ENCODE data around the gene BCLAF3. TPM values are rescaled to one million over a fixed set of nuclear protein-coding genes. Genes with fewer than 3 reads are reported as not detected.

BCLAF3 gene
- total RNA-seq (10 to 100 TPM in 3 of 5 experiments, 1 to 10 TPM in 2; 6.2 to 14.1 (median 11.7) TPM), polyA plus RNA-seq (1 to 10 TPM; 2.3 to 2.6 TPM), total RNA-seq (17.1 reads per million, percentile 47 among the genes with 10 or more reads in this experiment)

DNA sequence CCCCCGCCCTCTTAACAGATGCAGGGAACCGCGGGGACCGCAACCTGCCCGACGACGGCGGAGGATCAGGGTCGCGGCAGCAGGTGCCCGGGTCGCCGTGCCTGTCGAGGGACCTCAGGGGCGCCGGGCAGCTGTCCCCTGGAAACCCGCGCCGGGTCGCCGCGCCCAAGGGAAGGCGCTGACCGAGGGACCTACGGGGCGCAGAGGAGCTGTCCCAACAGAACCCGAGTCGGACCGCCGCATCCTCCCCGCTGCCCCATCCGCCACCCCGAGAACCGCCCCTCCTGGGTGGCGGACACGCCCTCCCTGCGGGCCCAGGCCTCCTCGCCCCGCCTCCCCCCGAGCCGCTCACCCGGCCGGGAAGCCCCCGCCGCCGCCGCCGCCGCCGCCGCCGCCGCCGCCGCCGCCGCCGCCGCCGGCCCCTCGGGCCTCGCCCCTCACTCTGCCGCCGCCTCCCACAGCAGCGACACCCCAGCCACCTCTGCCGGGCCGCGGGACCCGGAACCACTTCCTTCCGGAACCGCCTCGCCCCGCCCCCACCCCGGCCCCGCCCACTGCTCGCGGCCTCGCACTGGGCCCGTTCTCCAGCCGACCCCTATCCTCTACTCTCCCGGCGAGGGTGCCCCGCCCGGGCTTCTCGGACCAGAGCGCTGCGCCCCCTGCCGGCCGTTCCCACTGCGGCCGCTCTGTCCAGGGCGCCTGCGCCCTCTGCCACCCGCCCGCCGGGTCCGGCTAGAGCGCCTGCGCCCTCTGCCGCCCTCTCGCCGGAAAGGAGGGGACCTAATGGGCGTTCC, at the start of gene BCLAF3:
BCLAF3 (minus strand) TSS at position 506 of the 794 bp plus-strand sequence. CDS start 20,797 bp downstream, outside the sequence.
- Mint-ChIP-seq H3K27ac (peak within 1 kb of the TSS; percentile 79 to 98 (median 92)), H3K4me3 (peak within 1 kb of the TSS; percentile 82 to 96 (median 90)), H3K27me3 (no peaks in the 10 kb centered on the region), H3K36me3 (peaks cover 0 to 5% (median under 1%) of the 10 kb centered on the region in 5 donors), H3K9me3 (peaks cover 0 to 2% (median 0%) of the 10 kb centered on the region in 11 donors), H3K4me1 (peaks cover 7 to 30% (median 19%) of the 10 kb centered on the region in 7 donors)
- CTCF ChIA-PET: interaction anchor here (1.1 kb wide), 1 partner anchor 86 kb away, joined by 3 read pairs; no protein-coding TSS in a partner anchor
- no peaks in the 10 kb centered on the region for H3K9me3 ChIP-seq (ENCODE audit: control insufficient read depth in 2 of 3, low read length in 3 of 3)
- no peaks in the 10 kb centered on the region for H3K4me1 ChIP-seq (ENCODE audit: control insufficient read depth in 2 of 2, insufficient read depth in 2 of 2, low read length in 2 of 2)
- peak within 1 kb of the TSS; percentile 71 for H3K27ac ChIP-seq (ENCODE audit: low read depth, low read length)
- intact Hi-C loops (cut with micrococcal nuclease): loop anchor here (1.0 to 10.0 kb wide), 16 partner anchors 84 to 1566 kb away; partner anchors contain the start of genes EIF1AX (in 2 of the 2), PHKA2 (in 2 of the 2), RPS6KA3 (in 2 of the 2) and CDKL5 (in 1 of the 2)
- POLR2A ChIA-PET: no interaction called here
- peaks cover 0 to 4% (median 0%) of the 10 kb centered on the region in 3 experiments for H3K36me3 ChIP-seq (ENCODE audit: control insufficient read depth in 2 of 3, insufficient read depth in 3 of 3, low read length in 3 of 3)
- DNase-seq (peak; percentile 64 to 91 (median 71)), ATAC-seq (peak; percentile 94)
- H3K4me3 ChIP-seq (ENCODE audit: low read length): peak within 1 kb of the TSS; percentile 51
- H3K27me3 ChIP-seq (ENCODE audit: control insufficient read depth in 2 of 2, insufficient read depth in 2 of 2, low read length in 2 of 2): no peaks in the 10 kb centered on the region

DNA sequence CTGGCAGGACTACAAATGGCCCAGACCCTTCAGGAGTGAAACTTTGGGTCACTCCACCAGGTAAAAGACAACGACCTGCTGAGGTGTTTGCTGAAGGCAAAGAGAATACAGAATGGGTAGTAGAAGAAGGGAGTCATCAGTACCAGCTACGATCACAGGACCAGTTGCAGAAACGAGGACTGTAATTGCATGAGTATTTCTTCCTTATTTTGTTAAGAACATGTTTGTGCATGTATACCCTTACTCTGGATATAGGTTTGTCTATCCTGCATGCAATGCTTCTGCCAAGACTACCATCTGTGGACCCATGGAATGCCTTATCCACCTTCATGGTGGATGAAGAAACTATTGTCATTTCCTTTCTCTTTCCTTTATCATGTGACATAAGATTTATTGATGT, 48.1 kb upstream of the BCLAF3 start:
- ChIA-PET POLR2A (no interaction called here), CTCF (no interaction called here)
- DNase-seq (no peak), ATAC-seq (no peak)
- H3K36me3 ChIP-seq (ENCODE audit: control insufficient read depth in 2 of 3, insufficient read depth in 3 of 3, low read length in 3 of 3): no peaks in the 10 kb centered on the region
- H3K4me3 ChIP-seq (ENCODE audit: low read length): no peak overlapping the region
- Mint-ChIP-seq H3K27me3 (no peaks in the 10 kb centered on the region), H3K4me1 (no peaks in the 10 kb centered on the region), H3K36me3 (peaks cover 0 to 11% (median 0%) of the 10 kb centered on the region in 5 donors), H3K9me3 (no peaks in the 10 kb centered on the region), H3K4me3 (no peak overlapping the region), H3K27ac (no peak overlapping the region)
- no peaks in the 10 kb centered on the region for H3K9me3 ChIP-seq (ENCODE audit: control insufficient read depth in 2 of 3, low read length in 3 of 3)
- no peaks in the 10 kb centered on the region for H3K27me3 ChIP-seq (ENCODE audit: control insufficient read depth in 2 of 2, insufficient read depth in 2 of 2, low read length in 2 of 2)
- H3K4me1 ChIP-seq (ENCODE audit: control insufficient read depth in 2 of 2, insufficient read depth in 2 of 2, low read length in 2 of 2): no peaks in the 10 kb centered on the region
- intact Hi-C loops (cut with micrococcal nuclease): no loop called here
- no peak overlapping the region for H3K27ac ChIP-seq (ENCODE audit: low read depth, low read length)

DNA sequence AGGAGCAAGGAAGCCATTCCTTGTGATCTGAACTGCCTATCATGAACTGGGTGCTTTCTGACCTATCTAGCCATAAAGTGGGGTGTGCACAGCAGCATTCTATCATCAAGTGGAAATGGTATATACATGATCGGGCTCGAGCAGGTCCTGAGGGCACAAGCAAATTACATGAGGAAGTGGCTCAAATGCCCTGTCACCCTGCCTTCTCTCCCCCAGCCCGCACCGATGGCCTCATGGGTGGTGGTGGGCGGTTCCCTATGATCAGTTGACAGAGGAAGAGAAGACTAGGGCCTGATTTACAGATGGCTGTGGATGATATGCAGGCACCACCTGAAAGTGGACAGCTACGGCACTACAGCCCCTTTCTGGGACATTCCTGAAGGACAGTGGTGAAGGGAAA, 46.3 kb upstream of the BCLAF3 start:
- Mint-ChIP-seq H3K4me3 (no peak overlapping the region), H3K27me3 (no peaks in the 10 kb centered on the region), H3K36me3 (peaks cover 0 to 11% (median 0%) of the 10 kb centered on the region in 5 donors), H3K27ac (no peak overlapping the region), H3K9me3 (no peaks in the 10 kb centered on the region), H3K4me1 (no peaks in the 10 kb centered on the region)
- H3K27me3 ChIP-seq (ENCODE audit: control insufficient read depth in 2 of 2, insufficient read depth in 2 of 2, low read length in 2 of 2): no peaks in the 10 kb centered on the region
- CTCF ChIA-PET: no interaction called here
- H3K9me3 ChIP-seq (ENCODE audit: control insufficient read depth in 2 of 3, low read length in 3 of 3): no peaks in the 10 kb centered on the region
- POLR2A ChIA-PET: no interaction called here
- intact Hi-C loops (cut with micrococcal nuclease): no loop called here
- H3K4me3 ChIP-seq (ENCODE audit: low read length): no peak overlapping the region
- no peak overlapping the region for H3K27ac ChIP-seq (ENCODE audit: low read depth, low read length)
- ATAC-seq: no peak
- H3K36me3 ChIP-seq (ENCODE audit: control insufficient read depth in 2 of 3, insufficient read depth in 3 of 3, low read length in 3 of 3): no peaks in the 10 kb centered on the region
- no peaks in the 10 kb centered on the region for H3K4me1 ChIP-seq (ENCODE audit: control insufficient read depth in 2 of 2, insufficient read depth in 2 of 2, low read length in 2 of 2)
- no peak for DNase-seq

DNA sequence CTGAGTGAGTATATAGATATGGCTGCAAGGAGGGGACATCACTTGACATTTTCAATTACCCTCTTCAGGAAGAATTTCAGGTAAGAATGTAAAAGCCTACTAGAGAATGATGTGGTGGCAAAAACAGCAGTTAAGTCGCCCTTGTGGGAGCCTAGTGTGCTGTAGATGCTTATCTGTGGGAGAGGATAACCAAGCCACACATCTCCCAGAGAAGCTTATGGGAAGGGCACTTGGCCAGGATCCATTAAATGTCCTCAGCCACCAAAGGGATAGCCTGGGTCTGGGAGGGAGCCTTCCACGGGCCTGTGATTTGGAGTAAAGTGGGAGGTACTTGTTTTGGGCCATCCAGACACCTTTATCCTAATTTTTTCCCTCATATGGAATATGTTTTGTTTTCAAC, 41.3 kb upstream of the BCLAF3 start:
- peaks cover 0 to 2% (median 0%) of the 10 kb centered on the region in 5 donors for H3K36me3 Mint-ChIP-seq
- H3K27ac ChIP-seq (ENCODE audit: low read depth, low read length): no peak overlapping the region

DNA sequence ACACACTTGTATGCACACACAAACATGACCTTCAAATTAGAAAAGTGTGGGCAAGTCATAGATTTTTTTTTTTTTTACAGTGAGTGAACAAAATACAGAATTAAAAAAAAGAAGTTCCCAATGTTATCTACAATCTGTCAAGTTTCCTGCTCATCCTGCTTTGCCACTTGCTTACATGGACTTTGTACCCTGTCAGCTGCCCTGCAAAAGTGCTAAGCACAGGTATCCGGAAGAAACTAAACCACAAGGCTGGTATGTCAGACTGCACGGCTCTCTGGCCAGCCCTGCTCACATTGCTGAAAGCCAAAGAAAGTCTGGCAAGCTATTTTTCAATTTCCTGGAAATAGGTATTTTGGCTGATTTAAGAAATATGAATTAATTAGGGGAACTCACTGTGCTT, 38.9 kb upstream of the BCLAF3 start:
- Histone ChIP-seq H3K27me3 (ENCODE audit: control insufficient read depth in 2 of 2, insufficient read depth in 2 of 2, low read length in 2 of 2) (no peaks in the 10 kb centered on the region), H3K4me1 (ENCODE audit: control insufficient read depth in 2 of 2, insufficient read depth in 2 of 2, low read length in 2 of 2) (peaks cover 0 to 13% of the 10 kb centered on the region in 2 donors), H3K27ac (ENCODE audit: low read depth, low read length) (no peak overlapping the region), H3K9me3 (ENCODE audit: control insufficient read depth in 2 of 3, low read length in 3 of 3) (no peaks in the 10 kb centered on the region), H3K4me3 (ENCODE audit: low read length) (no peak overlapping the region), H3K36me3 (ENCODE audit: control insufficient read depth in 2 of 3, insufficient read depth in 3 of 3, low read length in 3 of 3) (no peaks in the 10 kb centered on the region)
- intact Hi-C loops (cut with micrococcal nuclease): no loop called here
- Mint-ChIP-seq H3K4me1 (peaks cover 0 to 21% (median 10%) of the 10 kb centered on the region in 7 donors), H3K27me3 (no peaks in the 10 kb centered on the region), H3K36me3 (peaks cover 0 to 8% (median 0%) of the 10 kb centered on the region in 5 donors), H3K4me3 (no peak overlapping the region), H3K27ac (peak overlapping the region in 2 of 9 donors; percentile 24 to 25), H3K9me3 (peaks cover 0 to 2% (median 0%) of the 10 kb centered on the region in 11 donors)
- ATAC-seq (no peak), DNase-seq (no peak)
- CTCF ChIA-PET: no interaction called here
- POLR2A ChIA-PET: no interaction called here

More for the DNA sequence above, 41.3 kb upstream of the BCLAF3 start:
- Mint-ChIP-seq H3K27me3 (no peaks in the 10 kb centered on the region), H3K9me3 (peaks cover 0 to 2% (median 0%) of the 10 kb centered on the region in 11 donors), H3K4me3 (no peak overlapping the region), H3K4me1 (peaks cover 0 to 21% (median 10%) of the 10 kb centered on the region in 7 donors), H3K27ac (no peak overlapping the region)
- DNase-seq (no peak), ATAC-seq (no peak)
- CTCF ChIA-PET: no interaction called here
- POLR2A ChIA-PET: no interaction called here
- Histone ChIP-seq H3K36me3 (ENCODE audit: control insufficient read depth in 2 of 3, insufficient read depth in 3 of 3, low read length in 3 of 3) (no peaks in the 10 kb centered on the region), H3K4me3 (ENCODE audit: low read length) (no peak overlapping the region), H3K9me3 (ENCODE audit: control insufficient read depth in 2 of 3, low read length in 3 of 3) (no peaks in the 10 kb centered on the region), H3K27me3 (ENCODE audit: control insufficient read depth in 2 of 2, insufficient read depth in 2 of 2, low read length in 2 of 2) (no peaks in the 10 kb centered on the region), H3K4me1 (ENCODE audit: control insufficient read depth in 2 of 2, insufficient read depth in 2 of 2, low read length in 2 of 2) (peaks cover 0 to 13% of the 10 kb centered on the region in 2 donors)
- intact Hi-C loops (cut with micrococcal nuclease): no loop called here

DNA sequence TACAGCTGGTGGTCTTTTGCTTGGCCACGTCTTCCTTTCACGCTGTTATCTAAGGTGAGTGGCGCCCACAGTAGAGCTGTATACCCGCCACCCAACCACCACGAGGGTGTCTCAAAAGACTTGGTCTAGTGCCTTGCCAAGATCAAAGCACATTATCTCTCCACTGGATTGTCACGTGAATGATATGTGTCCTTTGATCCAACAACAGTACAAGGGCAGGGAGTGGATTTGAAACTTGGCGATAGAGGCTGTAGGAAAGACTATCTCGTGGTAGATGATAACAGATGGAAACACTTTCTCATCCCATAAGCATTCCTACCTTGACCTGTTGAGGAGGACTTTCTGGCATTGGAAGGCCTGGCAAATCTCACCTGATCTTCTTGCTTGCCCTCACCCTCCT, 37.7 kb upstream of the BCLAF3 start:
- no peak overlapping the region for H3K4me3 ChIP-seq (ENCODE audit: low read length)
- Mint-ChIP-seq H3K4me1 (peaks cover 0 to 21% (median 10%) of the 10 kb centered on the region in 7 donors), H3K36me3 (peaks cover 0 to 10% (median 0%) of the 10 kb centered on the region in 5 donors), H3K27ac (peak overlapping the region in 2 of 9 donors; percentile 38 to 80), H3K9me3 (peaks cover 0 to 2% (median 0%) of the 10 kb centered on the region in 11 donors), H3K27me3 (no peaks in the 10 kb centered on the region), H3K4me3 (peak overlapping the region in 1 of 10 donors; percentile 16)
- ChIA-PET CTCF (no interaction called here), POLR2A (no interaction called here)
- intact Hi-C loops (cut with micrococcal nuclease): no loop called here
- no peaks in the 10 kb centered on the region for H3K9me3 ChIP-seq (ENCODE audit: control insufficient read depth in 2 of 3, low read length in 3 of 3)
- H3K27me3 ChIP-seq (ENCODE audit: control insufficient read depth in 2 of 2, insufficient read depth in 2 of 2, low read length in 2 of 2): no peaks in the 10 kb centered on the region
- H3K4me1 ChIP-seq (ENCODE audit: control insufficient read depth in 2 of 2, insufficient read depth in 2 of 2, low read length in 2 of 2): peaks cover 0 to 13% of the 10 kb centered on the region in 2 donors
- DNase-seq (no peak), ATAC-seq (no peak)
- no peaks in the 10 kb centered on the region for H3K36me3 ChIP-seq (ENCODE audit: control insufficient read depth in 2 of 3, insufficient read depth in 3 of 3, low read length in 3 of 3)
- no peak overlapping the region for H3K27ac ChIP-seq (ENCODE audit: low read depth, low read length)
